ENCODE measurements around the gene UBTD2. TPM values are rescaled to one million over a fixed set of nuclear protein-coding genes. Genes with fewer than 3 reads are reported as not detected.

Gene UBTD2
- polyA plus RNA-seq, 1 donor from 2014 or later = 89.9 TPM

- no peak for TF ChIP-seq MXI1 (conservative IDR thresholded peaks at IDR 0.05; ENCODE audit: poor library complexity, severe bottlenecking)
- no peak for TF ChIP-seq EZH2 (IDR thresholded peaks at IDR 0.05; ENCODE audit: borderline replicate concordance, insufficient read depth, low read length, poor library complexity, severe bottlenecking)
- no peak for TF ChIP-seq RAD21 (conservative IDR thresholded peaks at IDR 0.05)
- TF ChIP-seq REST (IDR thresholded peaks at IDR 0.05; ENCODE audit: borderline replicate concordance) = no peak
- no peak for TF ChIP-seq CTCF (IDR thresholded peaks at IDR 0.05; ENCODE audit: poor library complexity, severe bottlenecking)
- no peak for TF ChIP-seq SMC3 (conservative IDR thresholded peaks at IDR 0.05; ENCODE audit: poor library complexity)
- TF ChIP-seq EP300 (conservative IDR thresholded peaks at IDR 0.05; ENCODE audit: poor library complexity, severe bottlenecking) = no peak
- TF ChIP-seq POLR2AphosphoS5 (IDR thresholded peaks at IDR 0.05) = no peak
- no peak for TF ChIP-seq TAF1 (IDR thresholded peaks at IDR 0.05; ENCODE audit: low read depth)
- Histone ChIP-seq H2AFZ (ENCODE audit: low read depth, low read length) (no peak overlapping the region), H3K79me2 (replicated peaks; ENCODE audit: insufficient read depth, low read length) (no peaks in the 10 kb centered on the region), H3K27me3 (ENCODE audit: insufficient read depth, low read depth, low read length) (no peaks in the 10 kb centered on the region), H3K4me2 (ENCODE audit: low read length) (no peak overlapping the region), H3K9me3 (ENCODE audit: low read length) (no peaks in the 10 kb centered on the region), H3K9ac (ENCODE audit: low read length) (no peak overlapping the region), H3K27ac (ENCODE audit: low read length) (no peak overlapping the region), H3K4me3 (ENCODE audit: low read length) (no peak overlapping the region), H3F3A (ENCODE audit: insufficient read depth, low read length, poor library complexity, severe bottlenecking) (no peaks in the 10 kb centered on the region), H4K20me1 (ENCODE audit: insufficient read depth) (no peaks in the 10 kb centered on the region), H3K36me3 (ENCODE audit: insufficient read depth, low read length) (no peaks in the 10 kb centered on the region), H3K9me2 (ENCODE audit: insufficient read depth, low read length) (no peaks in the 10 kb centered on the region)
These were observed 20.2 kb upstream of the UBTD2 start for GRCh38 chr5:172303572-172304335.

- no peak overlapping the region for H3K4me3 ChIP-seq (ENCODE audit: low read length)
- no peaks in the 10 kb centered on the region for H3K9me3 ChIP-seq (ENCODE audit: low read length)
- H4K20me1 ChIP-seq (ENCODE audit: insufficient read depth) = no peaks in the 10 kb centered on the region
- H3F3A ChIP-seq (ENCODE audit: insufficient read depth, low read length, poor library complexity, severe bottlenecking) = no peaks in the 10 kb centered on the region
- no peak for TF ChIP-seq CTCF (IDR thresholded peaks at IDR 0.05; ENCODE audit: poor library complexity, severe bottlenecking)
- no peak for TF ChIP-seq TAF1 (IDR thresholded peaks at IDR 0.05; ENCODE audit: low read depth)
- TF ChIP-seq POLR2AphosphoS5 (IDR thresholded peaks at IDR 0.05) = no peak
- no peak for TF ChIP-seq EZH2 (IDR thresholded peaks at IDR 0.05; ENCODE audit: borderline replicate concordance, insufficient read depth, low read length, poor library complexity, severe bottlenecking)
- TF ChIP-seq MXI1 (conservative IDR thresholded peaks at IDR 0.05; ENCODE audit: poor library complexity, severe bottlenecking) = no peak
- TF ChIP-seq SMC3 (conservative IDR thresholded peaks at IDR 0.05; ENCODE audit: poor library complexity) = no peak
- no peak for TF ChIP-seq RAD21 (conservative IDR thresholded peaks at IDR 0.05)
- TF ChIP-seq REST (IDR thresholded peaks at IDR 0.05; ENCODE audit: borderline replicate concordance) = no peak
- TF ChIP-seq EP300 (conservative IDR thresholded peaks at IDR 0.05; ENCODE audit: poor library complexity, severe bottlenecking) = no peak
- H3K9me2 ChIP-seq (ENCODE audit: insufficient read depth, low read length) = no peaks in the 10 kb centered on the region
- no peak overlapping the region for H3K9ac ChIP-seq (ENCODE audit: low read length)
- H2AFZ ChIP-seq (ENCODE audit: low read depth, low read length) = no peak overlapping the region
- no peak overlapping the region for H3K27ac ChIP-seq (ENCODE audit: low read length)
- H3K36me3 ChIP-seq (ENCODE audit: insufficient read depth, low read length) = no peaks in the 10 kb centered on the region
- H3K4me2 ChIP-seq (ENCODE audit: low read length) = no peak overlapping the region
- no peaks in the 10 kb centered on the region for H3K27me3 ChIP-seq (ENCODE audit: insufficient read depth, low read depth, low read length)
- no peaks in the 10 kb centered on the region for H3K79me2 ChIP-seq (replicated peaks; ENCODE audit: insufficient read depth, low read length)
These were observed 19.6 kb upstream of the UBTD2 start for GRCh38 chr5:172303162-172303561.
